ENCODE measurements around the gene GLE1.
"Not testable (repeated sequence)": the region's sequence is repeated elsewhere in the genome, so short reads cannot be mapped to it uniquely, and the experiment has no call there.

The GLE1 gene

GRCh38 chr9:128497824-128498610 is 6.5 kb upstream of the GLE1 start:
- no peak for DNase-seq

- DNase-seq = no peak
Measured at GRCh38 chr9:128498911-128499310, 5.6 kb upstream of the GLE1 start.

GRCh38 chr9:128499920-128500319 is 4.6 kb upstream of the GLE1 start:
- DNase-seq = no peak

GRCh38 chr9:128503415-128503825 is 1.1 kb upstream of the GLE1 start:
- not testable (repeated sequence) for DNase-seq

- DNase-seq = no peak
Measured at GRCh38 chr9:128503870-128504269, 649 bp upstream of the GLE1 start.

- no peak for DNase-seq
Measured at GRCh38 chr9:128505414-128505765, 871 bp downstream of the GLE1 start.

GRCh38 chr9:128505906-128506305 is 1.4 kb downstream of the GLE1 start:
- DNase-seq = not testable (repeated sequence)

GRCh38 chr9:128512820-128513219 is 8.3 kb downstream of the GLE1 start:
- no peak for DNase-seq

- no peak for DNase-seq
Measured at GRCh38 chr9:128521956-128522355, 17.4 kb downstream of the GLE1 start.

GRCh38 chr9:128523199-128523925 is 18.8 kb downstream of the GLE1 start:
- no peak for DNase-seq

GRCh38 chr9:128526720-128527119 is 22.2 kb downstream of the GLE1 start:
- DNase-seq = no peak

- DNase-seq = no peak
Measured at GRCh38 chr9:128528445-128529160, 24.1 kb downstream of the GLE1 start.

- DNase-seq = no peak
Measured at GRCh38 chr9:128529191-128529590, 24.7 kb downstream of the GLE1 start.

GRCh38 chr9:128532581-128532980 is 28.1 kb downstream of the GLE1 start:
- DNase-seq = no peak

- DNase-seq = no peak
Measured at GRCh38 chr9:128540634-128541360, 36.3 kb downstream of the GLE1 start.

GRCh38 chr9:128546504-128546903 is 42.0 kb downstream of the GLE1 start:
- DNase-seq = no peak

GRCh38 chr9:128548876-128549275 is 44.4 kb downstream of the GLE1 start:
- no peak for DNase-seq

GRCh38 chr9:128550226-128550625 is 45.7 kb downstream of the GLE1 start:
- no peak for DNase-seq

- DNase-seq = no peak
Measured at GRCh38 chr9:128550770-128551656, 46.5 kb downstream of the GLE1 start.

- no peak for DNase-seq
Measured at GRCh38 chr9:128551657-128552152, 47.2 kb downstream of the GLE1 start.

GRCh38 chr9:128552153-128552743 is 47.7 kb downstream of the GLE1 start, which contains the start of gene SPTAN1:
Gene SPTAN1, plus strand, starts transcription at chr9:128552587. Its CDS starts 14,154 bp downstream, at chr9:128566741.
- DNase-seq = no peak
